ENCODE measurements around the gene MKNK1.

MKNK1 gene

DNA sequence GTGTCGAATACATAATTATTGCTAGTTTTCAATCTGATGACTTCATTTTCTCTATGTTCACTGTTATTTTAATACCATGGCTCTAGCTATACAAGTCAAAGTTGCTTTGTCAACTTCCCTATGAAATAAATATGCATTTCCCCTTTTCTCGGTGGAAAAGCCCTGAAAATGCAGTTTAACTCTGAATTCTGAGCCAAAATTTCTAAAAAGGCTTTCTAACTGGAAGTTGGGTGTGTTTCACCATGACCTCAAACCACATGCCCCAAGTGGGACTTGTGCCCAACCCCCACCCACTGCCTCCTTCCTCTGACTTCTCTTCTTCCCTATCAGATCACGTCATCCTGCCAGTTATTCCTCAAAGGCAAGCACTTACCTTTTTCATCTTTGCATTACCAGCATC lies 8.9 kb downstream of the MKNK1 start:
- no peak for DNase-seq (ENCODE audit: low read depth)

GRCh38 chr1:46594063-46594462 lies 10.0 kb downstream of the MKNK1 start:
- DNase-seq (ENCODE audit: low read depth): no peak

DNA sequence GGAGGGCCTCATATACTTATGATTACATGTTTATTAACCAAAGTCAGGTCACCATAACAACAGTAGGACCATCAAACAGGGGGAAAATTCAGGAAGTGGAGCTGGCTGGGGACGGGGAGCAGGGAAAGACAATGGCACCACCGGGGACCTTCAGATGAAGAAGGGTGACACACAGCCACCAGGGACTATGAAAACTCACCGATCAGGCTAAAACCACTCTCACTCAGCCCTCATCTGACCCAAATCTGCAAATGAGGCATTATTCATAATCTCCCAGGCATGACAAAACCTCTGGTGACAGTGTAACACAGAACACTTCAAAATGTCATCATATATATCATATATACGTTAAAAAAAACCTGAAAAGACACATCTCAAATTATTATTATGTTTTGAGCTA lies 11.2 kb downstream of the MKNK1 start:
- DNase-seq (ENCODE audit: low read depth): no peak

- DNase-seq (ENCODE audit: low read depth): no peak
These were observed 14.5 kb downstream of the MKNK1 start for GRCh38 chr1:46589529-46589928.

- no peak for DNase-seq (ENCODE audit: low read depth)
These were observed 17.0 kb downstream of the MKNK1 start for GRCh38 chr1:46587069-46587468.

- no peak for DNase-seq (ENCODE audit: low read depth)
These were observed 18.6 kb downstream of the MKNK1 start for GRCh38 chr1:46585312-46585938.

GRCh38 chr1:46583494-46583893 lies 20.6 kb downstream of the MKNK1 start:
- DNase-seq (ENCODE audit: low read depth): no peak

DNA sequence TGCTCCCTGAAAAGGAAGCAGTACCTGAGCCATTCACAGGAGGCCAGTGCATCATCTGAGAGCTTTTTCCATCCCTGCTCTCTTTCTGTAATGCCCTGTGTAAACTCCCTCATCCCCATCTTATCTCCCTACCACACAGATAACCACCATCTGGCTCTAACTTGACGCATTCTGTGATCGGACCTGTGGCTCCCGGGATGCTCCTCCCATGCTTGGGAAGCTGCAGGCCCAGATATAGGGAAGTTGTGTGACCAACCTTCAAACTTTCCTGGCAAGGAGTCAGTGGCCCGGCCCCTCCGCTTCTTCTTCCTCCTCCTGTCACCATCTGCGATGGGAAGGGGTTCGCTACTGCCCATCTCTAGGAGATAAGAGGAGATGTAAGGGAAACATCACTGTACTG lies 21.1 kb downstream of the MKNK1 start:
- no peak for DNase-seq (ENCODE audit: low read depth)

GRCh38 chr1:46581681-46582455 lies 22.2 kb downstream of the MKNK1 start:
- no peak for DNase-seq (ENCODE audit: low read depth)

DNA sequence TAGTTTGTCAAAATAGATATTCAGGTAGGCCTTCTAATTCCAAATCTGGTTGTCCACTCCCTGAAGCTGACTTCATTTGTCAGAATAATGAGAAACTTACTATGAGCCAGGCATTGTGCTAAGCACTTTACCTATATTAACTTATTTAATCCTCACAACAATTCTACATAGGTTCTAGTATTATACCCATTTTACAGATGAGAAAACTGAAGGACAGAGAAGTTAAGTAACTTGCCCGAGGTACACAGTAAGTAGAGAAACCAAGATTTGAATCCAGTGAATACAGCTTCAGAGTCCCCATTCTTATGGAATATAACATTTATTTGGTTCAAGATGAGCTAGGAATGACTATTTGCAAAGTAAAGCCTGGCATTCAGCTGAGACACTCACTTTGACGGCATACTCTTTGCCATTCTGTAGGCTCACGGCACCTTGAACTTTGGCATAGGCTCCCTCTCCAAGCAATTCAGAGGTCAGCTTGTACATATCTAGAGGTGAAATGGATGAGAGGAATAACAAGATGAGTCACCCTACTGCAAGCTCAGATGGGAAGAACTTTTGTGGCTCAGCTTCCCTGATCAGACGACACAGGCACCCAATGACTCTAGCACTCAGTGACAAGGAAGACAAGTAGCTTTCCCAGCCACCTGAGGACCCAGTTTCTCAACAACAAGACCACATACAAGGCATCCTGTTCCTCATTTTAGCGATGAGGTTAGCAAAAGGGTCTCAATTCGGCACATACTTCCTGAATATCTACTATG lies 23.7 kb downstream of the MKNK1 start:
- no peak for DNase-seq (ENCODE audit: low read depth)

GRCh38 chr1:46577671-46578070 lies 26.4 kb downstream of the MKNK1 start:
- no peak for DNase-seq (ENCODE audit: low read depth)

DNA sequence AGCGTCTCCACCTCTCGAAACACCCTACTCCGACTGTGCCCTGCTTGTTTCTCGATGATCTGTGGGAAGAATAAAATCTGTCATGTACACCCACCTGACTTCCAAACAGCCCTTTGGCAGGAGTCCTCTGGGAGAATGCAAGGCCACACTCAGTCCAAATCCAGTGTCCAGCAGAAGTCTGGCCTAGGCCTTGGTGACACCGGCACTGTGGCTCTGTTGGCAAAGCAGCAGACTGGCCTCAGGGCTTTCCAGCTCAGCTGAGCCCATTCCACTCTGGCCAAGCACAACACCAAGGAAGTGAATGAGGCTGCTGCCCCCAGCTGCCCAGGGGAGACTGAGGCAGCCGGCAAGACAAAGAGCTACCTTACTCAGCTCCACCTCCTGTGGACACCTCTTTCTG lies 27.5 kb downstream of the MKNK1 start:
- no peak for DNase-seq (ENCODE audit: low read depth)

DNA sequence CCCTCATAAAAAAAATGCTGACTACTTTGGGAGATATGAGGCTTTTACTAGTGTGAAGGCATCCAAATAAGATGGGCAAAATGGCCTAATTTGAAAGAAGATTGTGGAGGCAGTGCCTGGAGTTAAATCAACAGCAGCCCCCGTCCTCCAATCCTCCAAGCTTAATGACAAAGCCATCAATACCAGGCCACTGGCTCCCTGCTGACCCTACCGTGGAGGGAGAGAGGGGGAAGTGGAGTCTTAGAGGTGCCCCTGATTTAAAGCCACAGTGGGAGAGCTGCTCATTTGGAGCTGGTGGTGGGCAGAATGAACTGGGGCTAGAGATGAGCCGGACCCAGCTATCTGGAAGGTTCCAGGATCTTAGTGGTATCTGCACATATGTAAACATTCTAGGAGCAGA lies 28.3 kb downstream of the MKNK1 start:
- DNase-seq (ENCODE audit: low read depth): no peak

GRCh38 chr1:46575300-46575699 lies 28.8 kb downstream of the MKNK1 start:
- DNase-seq (ENCODE audit: low read depth): no peak

DNA sequence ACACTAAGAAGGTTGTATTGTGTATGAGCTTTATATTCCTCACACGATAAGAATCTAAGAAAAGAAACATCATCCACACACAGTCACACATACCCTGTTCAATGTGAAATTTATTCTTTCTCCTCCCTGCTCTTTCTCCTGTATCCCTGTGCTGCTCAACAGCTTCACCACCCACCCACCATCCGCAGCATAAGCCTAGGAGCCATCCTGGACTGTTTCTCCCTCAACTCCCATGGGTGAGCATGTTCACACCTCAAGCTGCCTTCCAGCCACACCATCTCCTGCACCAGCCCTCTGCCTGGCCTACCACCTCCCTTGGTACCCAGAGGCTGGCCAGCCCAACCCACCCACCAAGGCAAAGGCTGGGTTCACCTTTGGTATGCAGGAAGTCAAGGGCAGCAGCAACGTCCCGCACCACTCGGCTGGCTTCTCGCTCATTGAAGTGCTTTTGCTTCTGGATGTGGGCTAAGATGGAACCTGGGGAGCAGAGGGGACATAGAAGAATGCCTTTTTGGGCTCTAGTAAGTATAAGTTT lies 32.3 kb downstream of the MKNK1 start:
- no peak for DNase-seq (ENCODE audit: low read depth)

- no peak for DNase-seq (ENCODE audit: low read depth)
These were observed 34.0 kb downstream of the MKNK1 start for GRCh38 chr1:46569884-46570725.

DNA sequence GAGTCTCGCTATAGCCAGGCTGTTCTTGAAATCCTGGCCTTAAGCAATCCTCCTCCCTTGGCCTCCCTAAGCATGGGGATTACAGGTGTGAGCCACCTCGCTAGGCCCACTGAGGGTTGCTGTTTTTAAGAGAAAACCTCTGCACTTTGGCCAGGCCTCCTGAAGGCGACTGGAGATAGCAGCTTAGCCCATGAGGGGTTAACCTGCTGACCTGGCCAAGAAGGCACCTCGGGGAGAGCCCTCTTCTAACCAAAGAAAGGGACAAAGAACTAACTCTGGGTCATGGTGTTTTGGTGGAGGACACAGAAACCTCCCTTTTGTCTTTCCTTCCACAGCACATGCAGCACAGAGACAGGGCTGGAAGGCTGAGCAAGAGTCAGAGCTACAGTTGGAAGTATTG lies 35.0 kb downstream of the MKNK1 start:
- no peak for DNase-seq (ENCODE audit: low read depth)

DNA sequence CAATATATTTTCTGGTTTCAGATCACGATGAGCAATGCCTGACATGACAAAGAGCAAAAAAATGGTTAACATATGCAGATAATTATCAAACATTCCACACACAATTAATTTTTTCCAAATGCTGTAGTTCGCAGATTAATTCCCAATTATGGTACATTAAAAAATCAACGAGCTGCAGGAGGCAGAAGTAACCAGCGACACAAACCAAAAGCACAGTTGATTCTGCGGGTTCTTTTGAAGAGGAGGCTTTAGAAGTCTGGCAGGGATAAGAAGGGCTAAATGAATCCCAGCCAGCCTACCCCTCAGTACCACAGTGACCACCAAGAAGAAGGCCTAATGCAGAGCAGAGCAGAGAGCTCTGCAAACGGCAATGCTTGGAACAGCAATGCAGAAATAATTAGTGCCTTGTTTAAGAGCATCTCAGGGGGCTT lies 35.6 kb downstream of the MKNK1 start:
- DNase-seq (ENCODE audit: low read depth): no peak

DNA sequence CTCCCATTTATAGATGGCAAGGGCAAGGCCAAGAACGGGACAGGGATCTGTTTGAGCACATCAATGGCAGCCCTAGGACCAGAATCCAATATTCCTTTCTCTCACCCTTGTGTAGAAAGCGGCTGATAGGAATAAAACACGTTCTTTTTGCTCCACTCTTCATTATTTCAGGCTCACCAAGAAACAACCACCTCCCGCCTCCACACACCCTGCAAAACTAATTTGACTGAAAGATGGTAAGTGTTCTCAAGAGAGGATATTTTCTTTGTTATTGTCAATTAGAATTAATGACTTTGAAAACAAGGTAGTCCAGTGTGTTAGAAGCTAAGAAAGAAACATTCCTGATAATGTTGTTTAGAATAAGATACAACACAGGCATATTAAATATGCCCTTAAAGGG lies 40.7 kb downstream of the MKNK1 start:
- DNase-seq (ENCODE audit: low read depth): no peak

- no peak for DNase-seq (ENCODE audit: low read depth)
These were observed 41.6 kb downstream of the MKNK1 start for GRCh38 chr1:46562498-46562897.

DNA sequence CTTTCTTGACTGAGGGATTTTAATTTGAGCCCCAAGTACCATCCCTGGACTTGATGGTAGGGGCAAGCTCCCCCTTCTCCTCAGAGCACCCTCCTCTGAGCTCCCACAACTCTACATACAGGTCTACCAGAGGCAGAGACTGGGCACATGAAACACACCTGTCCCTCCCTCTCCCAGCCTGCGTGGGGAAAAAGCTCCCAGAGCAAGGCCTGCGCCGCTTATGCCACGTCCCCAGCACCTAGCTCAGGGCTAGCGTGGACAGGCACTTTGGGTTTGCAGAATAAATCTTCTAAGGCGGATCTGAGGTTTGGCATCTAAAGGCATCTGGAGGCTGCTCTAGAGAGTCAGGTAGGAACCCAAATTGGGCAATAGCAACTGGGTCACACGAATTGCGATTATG lies 45.1 kb downstream of the MKNK1 start:
- no peak for DNase-seq (ENCODE audit: low read depth)

All from stimulated activated CD8-positive, alpha-beta memory T cell treated with anti-CD3 and anti-CD28 coated beads, Interleukin-12 subunit alpha, Interleukin-12 subunit beta, amount 100 ng/mL, for 4 hours (primary cell).